PFSK-1 (cell line): ENCODE data around the gene RPS3.

Source experiments
- FOXP2 ChIP-seq: optimal IDR thresholded peaks from 2 replicates; pipeline ENCODE3; 2011; ENCODE audit warnings: borderline replicate concordance, control low read depth, inconsistent platforms; ENCODE audit not compliant: insufficient read depth; ENCODE audit errors: extremely low read length, extremely low read depth
- POLR2AphosphoS5 ChIP-seq: IDR thresholded peaks from 2 replicates; pipeline ENCODE4 v1.6.1; 2012; ENCODE audit warnings: low read depth, mild to moderate bottlenecking, control low read depth, low read length, moderate library complexity
- TAF1 ChIP-seq: IDR thresholded peaks from 2 replicates; pipeline ENCODE4 v1.6.1; 2012; ENCODE audit warnings: low read length, control low read depth, borderline replicate concordance; ENCODE audit not compliant: insufficient read depth
- TF ChIP-seq, protein P1 (sequence below), 2 experiments: IDR thresholded peaks; 2 replicates each; pipeline versions ENCODE4 v1.6.1 to v1.8.0; 2011 to 2012; ENCODE audit warnings: low read depth in 2 of 2, low read length in 2 of 2, control low read depth in 1 of 2, inconsistent platforms in 1 of 2, mild to moderate bottlenecking in 1 of 2, moderate library complexity in 1 of 2; ENCODE audit not compliant: insufficient read depth in 1 of 2

DNA sequence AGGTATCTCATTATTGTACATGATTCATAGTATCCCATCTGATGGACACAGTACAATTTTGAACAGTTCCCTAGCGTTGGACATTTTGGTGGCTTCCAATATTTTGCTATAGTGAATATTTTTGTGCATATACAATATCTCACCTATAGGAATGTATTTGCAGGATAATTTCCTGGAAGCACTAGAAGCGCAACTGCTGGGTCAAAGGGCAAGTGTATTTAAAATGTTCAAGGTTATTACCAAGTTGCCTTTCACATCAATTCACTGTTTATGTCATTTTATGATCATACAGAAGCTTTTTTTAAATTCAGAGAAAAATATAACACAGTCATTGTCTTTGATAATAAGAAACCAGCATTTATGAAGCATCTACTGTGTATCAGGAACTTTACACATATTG, 19.1 kb upstream of the RPS3 start:
- no peak for TF ChIP-seq POLR2AphosphoS5
- TF ChIP-seq, protein P1, sequence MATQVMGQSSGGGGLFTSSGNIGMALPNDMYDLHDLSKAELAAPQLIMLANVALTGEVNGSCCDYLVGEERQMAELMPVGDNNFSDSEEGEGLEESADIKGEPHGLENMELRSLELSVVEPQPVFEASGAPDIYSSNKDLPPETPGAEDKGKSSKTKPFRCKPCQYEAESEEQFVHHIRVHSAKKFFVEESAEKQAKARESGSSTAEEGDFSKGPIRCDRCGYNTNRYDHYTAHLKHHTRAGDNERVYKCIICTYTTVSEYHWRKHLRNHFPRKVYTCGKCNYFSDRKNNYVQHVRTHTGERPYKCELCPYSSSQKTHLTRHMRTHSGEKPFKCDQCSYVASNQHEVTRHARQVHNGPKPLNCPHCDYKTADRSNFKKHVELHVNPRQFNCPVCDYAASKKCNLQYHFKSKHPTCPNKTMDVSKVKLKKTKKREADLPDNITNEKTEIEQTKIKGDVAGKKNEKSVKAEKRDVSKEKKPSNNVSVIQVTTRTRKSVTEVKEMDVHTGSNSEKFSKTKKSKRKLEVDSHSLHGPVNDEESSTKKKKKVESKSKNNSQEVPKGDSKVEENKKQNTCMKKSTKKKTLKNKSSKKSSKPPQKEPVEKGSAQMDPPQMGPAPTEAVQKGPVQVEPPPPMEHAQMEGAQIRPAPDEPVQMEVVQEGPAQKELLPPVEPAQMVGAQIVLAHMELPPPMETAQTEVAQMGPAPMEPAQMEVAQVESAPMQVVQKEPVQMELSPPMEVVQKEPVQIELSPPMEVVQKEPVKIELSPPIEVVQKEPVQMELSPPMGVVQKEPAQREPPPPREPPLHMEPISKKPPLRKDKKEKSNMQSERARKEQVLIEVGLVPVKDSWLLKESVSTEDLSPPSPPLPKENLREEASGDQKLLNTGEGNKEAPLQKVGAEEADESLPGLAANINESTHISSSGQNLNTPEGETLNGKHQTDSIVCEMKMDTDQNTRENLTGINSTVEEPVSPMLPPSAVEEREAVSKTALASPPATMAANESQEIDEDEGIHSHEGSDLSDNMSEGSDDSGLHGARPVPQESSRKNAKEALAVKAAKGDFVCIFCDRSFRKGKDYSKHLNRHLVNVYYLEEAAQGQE (IDR thresholded peaks at IDR 0.05; ENCODE audit: insufficient read depth in 1 of 2, low read depth in 2 of 2, low read length in 2 of 2), result no peak
- TF ChIP-seq FOXP2, result no peak
- no peak for TF ChIP-seq TAF1
